Dedifferentiated amniotic fluid mesenchymal stem cell (primary cell): ENCODE results near the gene CCDC102A.
"Not testable (repeated sequence)": the region's sequence is repeated elsewhere in the genome, so short reads cannot be mapped to it uniquely, and the experiment has no call there.

Experiments used
- DNase-seq: peaks from one replicate; pipeline ENCODE4 v3.0.0-alpha.2; 2016; ENCODE audit errors: extremely low spot score

CCDC102A gene

DNA sequence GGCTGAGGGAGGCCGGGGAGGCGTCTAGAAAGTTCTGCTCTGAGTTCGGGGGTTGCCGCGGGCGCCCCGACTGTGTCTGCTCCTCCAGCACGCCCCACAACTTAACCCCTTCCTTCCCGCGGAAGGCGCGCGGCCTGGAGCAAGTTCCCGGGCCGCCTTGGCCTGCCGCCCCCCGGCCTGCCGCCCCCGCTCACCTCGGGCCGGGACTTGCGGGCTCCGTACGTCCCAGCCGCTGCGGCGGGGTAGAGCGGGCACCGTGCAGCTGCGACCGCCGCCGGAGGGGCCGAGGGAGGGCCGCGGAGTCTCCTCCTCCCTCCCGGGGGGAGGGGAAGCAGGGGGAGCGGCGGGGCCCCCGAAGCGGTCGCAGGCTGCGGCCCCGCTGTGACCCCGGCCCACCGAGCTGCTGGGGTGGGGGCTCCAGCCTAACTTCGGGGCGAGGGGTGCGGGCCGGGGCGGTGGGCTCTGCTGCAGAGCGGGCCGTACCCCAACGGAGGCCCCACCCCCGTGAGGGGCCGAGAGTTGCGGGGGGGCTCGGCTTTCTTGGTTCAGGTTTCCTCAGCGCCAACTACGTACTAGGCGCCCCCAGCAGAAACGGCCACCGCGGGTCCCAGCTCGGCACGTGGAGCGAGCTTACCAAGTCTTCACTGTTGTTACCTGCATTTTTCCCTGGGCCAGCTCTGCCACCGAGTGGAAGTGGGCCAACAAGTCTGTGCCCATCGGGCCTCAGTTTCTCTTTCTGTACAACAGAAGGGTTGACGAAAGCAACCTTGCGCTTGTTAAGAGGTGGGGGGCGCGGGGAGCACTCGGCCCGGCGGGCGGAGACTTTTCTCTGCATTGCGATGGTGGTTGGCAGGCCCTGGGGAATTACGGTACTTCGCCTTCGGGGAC is at the start of gene CCDC102A:
CCDC102A (minus strand) TSS at position 266 of the 888 bp plus-strand sequence. CDS start 7,394 bp downstream, outside the sequence.
- DNase-seq, result no peak

GRCh38 chr16:57585051-57585687 is 48.8 kb upstream of the CCDC102A start:
- DNase-seq, result no peak

DNA sequence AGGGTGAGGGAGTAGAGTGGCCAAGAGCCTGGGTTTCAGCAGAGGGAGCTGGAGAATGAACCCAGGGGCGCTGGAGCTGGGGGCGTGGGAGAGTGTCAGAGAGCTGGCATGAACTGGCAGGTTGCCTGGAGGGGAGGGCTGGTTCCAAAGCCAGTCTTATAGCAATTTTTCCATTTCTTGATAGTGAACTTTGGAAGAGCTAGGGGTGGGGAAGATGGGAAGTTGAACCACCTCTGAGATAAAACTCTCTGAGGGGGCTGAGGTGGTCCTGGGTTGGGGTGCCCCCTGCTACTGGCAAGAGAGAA is 42.9 kb upstream of the CCDC102A start:
- DNase-seq, result no peak

DNA sequence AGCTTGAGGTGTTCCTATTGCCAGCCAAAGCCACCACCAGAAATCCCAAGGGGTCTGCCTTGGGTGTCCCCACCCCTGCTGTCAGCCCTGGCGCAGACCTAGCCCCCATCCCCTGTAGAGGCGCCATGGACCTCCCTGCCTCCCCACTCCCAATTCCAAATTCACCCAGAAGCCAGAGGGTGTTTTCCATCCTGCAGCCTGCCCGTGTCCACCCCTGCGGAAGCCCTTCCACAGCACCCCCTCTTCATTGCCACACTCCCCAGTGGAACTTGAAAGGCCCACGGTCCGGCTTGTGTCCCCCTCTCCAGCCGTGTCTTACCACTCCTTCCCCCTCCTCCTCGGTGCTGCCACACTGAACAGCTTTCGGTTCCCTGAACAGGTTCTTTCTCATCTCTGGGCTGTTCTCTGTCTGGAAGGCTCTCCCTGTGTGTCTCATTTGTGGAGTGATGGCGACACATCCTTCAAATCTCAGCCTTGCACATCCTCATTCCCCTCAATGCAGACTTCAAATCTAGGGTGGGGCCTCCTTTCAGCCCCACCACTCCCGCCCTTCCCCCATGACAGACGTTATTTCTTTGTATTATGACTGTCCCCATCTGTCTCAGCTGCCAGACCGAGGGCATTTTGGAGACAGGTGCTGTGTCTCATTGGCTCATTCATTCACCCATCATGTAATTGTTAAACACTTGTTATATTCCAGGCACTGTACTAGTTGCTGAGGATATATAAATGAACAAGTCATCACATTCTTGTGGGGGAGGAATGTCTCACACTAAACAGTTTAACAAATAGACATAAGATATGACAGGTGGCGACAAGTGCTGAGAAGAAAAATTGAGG is 42.4 kb upstream of the CCDC102A start:
- DNase-seq, result no peak

DNA sequence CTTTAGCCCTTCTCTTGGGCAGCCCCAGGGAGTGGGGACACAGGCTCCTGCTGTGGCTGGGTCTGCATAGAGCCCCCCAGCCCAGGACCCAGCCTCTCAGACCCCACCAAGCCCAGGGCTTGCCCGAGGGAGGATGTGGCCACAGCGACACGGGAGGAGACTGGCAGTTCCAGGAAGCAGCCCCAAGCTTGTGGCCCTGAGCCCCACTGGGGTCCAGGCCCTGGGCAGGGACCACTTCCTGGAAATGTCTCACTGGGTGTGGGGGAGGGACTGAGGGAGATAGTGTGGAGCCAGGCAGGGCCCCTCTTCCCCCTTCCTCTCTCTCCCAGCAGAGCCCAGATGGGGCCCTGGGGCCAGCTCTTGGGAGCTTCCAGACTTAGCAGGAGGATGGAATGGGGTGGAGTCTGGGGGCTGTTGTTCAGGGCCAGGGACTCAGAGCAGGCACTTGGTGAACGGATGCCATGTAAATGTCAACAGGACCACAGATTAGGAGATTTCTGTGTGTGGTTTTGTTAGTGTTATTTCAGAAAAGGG is 41.4 kb upstream of the CCDC102A start:
- no peak for DNase-seq

- DNase-seq, result no peak
These were observed 40.8 kb upstream of the CCDC102A start for GRCh38 chr16:57577214-57577613.

DNA sequence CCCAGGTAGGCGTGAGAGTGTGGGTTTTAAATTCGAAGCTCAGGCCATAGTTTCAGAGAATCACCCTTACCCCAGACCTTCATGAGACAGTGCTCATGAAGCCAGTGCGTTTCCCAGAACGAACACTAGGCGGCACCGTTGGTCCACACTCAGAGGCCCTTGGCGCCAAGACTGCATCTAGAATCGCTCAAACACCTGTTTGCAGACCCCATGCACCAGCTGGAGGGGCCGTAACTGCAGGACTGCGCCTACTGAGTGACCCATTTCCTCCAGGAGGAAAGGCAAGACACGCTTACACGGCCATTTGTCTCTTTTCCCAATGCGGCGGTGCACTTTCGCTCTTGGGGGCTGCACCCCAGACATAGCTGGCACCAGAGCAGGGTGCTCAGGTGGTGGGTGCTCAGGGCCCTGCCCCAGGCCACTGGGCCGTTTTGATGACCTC is 40.1 kb upstream of the CCDC102A start:
- peak; percentile 63 for DNase-seq

GRCh38 chr16:57575468-57576277 is 39.3 kb upstream of the CCDC102A start:
- no peak for DNase-seq

DNA sequence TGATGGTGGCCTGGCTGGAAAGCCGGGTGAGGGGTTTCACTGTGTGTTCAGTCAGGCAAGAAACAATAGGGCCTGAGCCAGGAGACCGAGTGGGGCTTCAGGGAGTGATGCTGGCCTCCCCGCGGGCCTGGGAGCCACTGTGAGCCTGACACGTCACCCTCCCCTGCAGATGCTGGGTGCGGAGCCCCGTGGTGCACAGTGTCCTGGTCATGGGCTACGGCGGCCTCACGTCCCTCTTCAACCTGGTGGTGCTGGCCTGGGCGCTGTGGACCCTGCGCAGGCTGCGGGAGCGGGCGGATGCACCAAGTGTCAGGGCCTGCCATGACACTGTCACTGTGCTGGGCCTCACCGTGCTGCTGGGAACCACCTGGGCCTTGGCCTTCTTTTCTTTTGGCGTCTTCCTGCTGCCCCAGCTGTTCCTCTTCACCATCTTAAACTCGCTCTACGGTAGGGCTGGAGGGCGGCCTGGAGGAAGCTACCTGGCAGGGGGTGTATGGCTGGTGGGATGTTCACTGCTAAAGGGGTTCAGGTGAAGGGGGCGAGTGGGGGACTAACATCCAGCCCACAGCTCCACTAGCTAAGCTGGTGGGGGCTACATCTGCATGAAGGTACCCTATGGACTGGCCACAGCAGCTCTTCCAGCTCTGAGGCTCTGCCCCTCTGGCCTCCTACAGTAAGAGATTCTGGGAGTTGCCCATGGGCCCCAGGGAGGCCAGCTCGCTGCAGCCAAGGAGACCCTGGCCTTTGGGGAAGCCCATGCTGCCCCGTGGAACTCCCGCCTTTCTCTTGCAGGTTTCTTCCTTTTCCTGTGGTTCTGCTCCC is 38.5 kb upstream of the CCDC102A start:
- DNase-seq, result no peak

DNA sequence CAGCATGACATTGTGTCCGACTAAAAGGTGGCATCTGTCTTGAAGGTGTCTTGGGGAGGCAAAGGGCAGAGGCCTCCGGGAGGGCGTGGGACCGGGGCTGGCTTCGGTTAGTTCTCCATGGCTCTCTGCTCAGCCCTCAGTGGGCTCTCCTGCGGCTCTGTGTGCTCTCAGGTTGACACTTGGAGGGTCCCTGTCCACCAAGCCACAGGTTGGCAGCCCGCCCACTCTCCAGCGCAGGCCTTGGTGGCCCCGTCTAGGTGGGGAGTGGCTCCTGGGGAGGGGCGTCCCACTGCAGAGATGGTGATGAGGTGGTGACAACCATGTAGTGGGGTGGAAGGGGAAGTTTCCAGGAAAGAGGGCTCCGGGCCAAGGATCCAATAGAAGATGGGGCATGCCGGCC is 37.7 kb upstream of the CCDC102A start:
- DNase-seq, result no peak

- no peak for DNase-seq
These were observed 36.8 kb upstream of the CCDC102A start for GRCh38 chr16:57572978-57573728.

DNA sequence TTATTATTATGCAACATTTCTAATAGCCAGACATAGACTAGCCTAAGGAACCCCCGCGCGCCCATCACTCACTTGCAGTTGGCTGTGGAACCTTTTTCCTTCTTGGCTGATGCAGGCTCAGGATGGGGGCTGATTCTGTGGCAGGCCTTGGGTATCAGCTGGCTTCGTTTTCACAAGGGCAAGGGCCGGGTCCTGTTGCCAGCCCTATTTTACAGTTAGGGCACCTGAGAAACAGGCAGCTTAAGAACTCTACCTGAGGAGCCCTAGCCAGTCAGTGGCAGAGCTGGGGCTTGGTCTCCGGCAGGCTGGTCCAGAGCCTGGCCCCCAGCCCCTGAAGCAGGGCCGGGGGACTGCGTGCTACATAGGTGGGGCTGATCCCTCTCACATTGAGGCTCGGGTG is 34.7 kb upstream of the CCDC102A start:
- no peak for DNase-seq

GRCh38 chr16:57570301-57571070 is 34.1 kb upstream of the CCDC102A start:
- no peak for DNase-seq

- DNase-seq, result no peak
These were observed 33.1 kb upstream of the CCDC102A start for GRCh38 chr16:57569306-57569946.

DNA sequence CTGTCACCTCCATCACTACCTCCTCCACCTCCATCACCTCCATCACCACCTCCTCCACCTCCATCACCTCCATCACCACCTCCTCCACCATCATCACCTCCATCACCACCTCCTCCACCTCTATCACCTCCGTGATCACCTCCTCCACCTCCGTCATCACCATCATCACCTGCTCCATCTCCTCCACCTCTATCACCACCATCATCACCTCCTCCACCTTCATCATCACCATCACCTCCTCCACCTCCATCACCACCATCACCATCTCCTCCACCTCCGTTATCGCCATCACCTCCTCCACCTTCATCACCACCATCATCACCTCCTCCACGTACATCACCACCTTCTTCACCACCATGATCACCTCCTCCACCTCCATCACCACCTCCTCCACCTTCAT is 32.4 kb upstream of the CCDC102A start:
- not testable (repeated sequence) for DNase-seq

- no peak for DNase-seq
These were observed 31.9 kb upstream of the CCDC102A start for GRCh38 chr16:57568173-57568678.

GRCh38 chr16:57567691-57568090 is 31.3 kb upstream of the CCDC102A start:
- no peak for DNase-seq

GRCh38 chr16:57566436-57566835 is 30.1 kb upstream of the CCDC102A start:
- no peak for DNase-seq
